ENCODE data around the gene KRT9. TPM values are rescaled to one million over a fixed set of nuclear protein-coding genes. Genes with fewer than 3 reads are reported as not detected.
"Not testable (repeated sequence)": the region's sequence is repeated elsewhere in the genome, so short reads cannot be mapped to it uniquely, and the experiment has no call there.

KRT9 gene
- total and polyA plus RNA-seq, 2 donors (not counting 1 experiment from before 2014, with no cell fraction given): not detected

- Histone ChIP-seq H2AFZ (ENCODE audit: low read length) (no peak overlapping the region), H3K79me2 (ENCODE audit: control insufficient read depth, insufficient read depth, low read length) (no peaks in the 10 kb centered on the region), H3K9ac (ENCODE audit: insufficient read depth, low read length) (no peak overlapping the region), H3K4me2 (ENCODE audit: extremely low read depth, insufficient read depth, low read length) (no peak overlapping the region), H3K27me3 (ENCODE audit: control insufficient read depth, insufficient read depth, low read length) (peaks cover 4% of the 10 kb centered on the region), H3K27ac (ENCODE audit: insufficient read depth, low read length) (no peak overlapping the region), H4K20me1 (ENCODE audit: control insufficient read depth, extremely low read depth, insufficient read depth, low read length) (no peaks in the 10 kb centered on the region), H3K4me1 (ENCODE audit: control insufficient read depth, extremely low read depth, insufficient read depth, low read length) (no peaks in the 10 kb centered on the region), H3K4me3 (replicated peaks in 1 of 4; ENCODE audit: control extremely low read depth in 1 of 4, insufficient read depth in 1 of 4, low read depth in 3 of 4, low read length in 4 of 4) (no peak overlapping the region), H3K9me3 (ENCODE audit: control insufficient read depth, insufficient read depth, low read depth, low read length) (no peaks in the 10 kb centered on the region), H3K36me3 (ENCODE audit: control insufficient read depth, insufficient read depth, low read length) (no peaks in the 10 kb centered on the region)
- DNase-seq (ENCODE audit: low read depth in 2 of 2): no peak
- TF ChIP-seq CTCF (conservative IDR thresholded peaks at IDR 0.05 in 1 of 2, IDR thresholded peaks at IDR 0.05 in 1 of 2; ENCODE audit: low read depth in 1 of 2, low read length in 2 of 2) (no peak), EZH2 (IDR thresholded peaks at IDR 0.05; ENCODE audit: low read length, missing control alignments) (no peak)
These were observed 42.2 kb upstream of the KRT9 start for GRCh38 chr17:41614098-41614497.

- H3K4me2 ChIP-seq (ENCODE audit: extremely low read depth, insufficient read depth, low read length): no peak overlapping the region
- DNase-seq (ENCODE audit: low read depth in 2 of 2): no peak
- TF ChIP-seq CTCF (conservative IDR thresholded peaks at IDR 0.05 in 1 of 2, IDR thresholded peaks at IDR 0.05 in 1 of 2; ENCODE audit: low read depth in 1 of 2, low read length in 2 of 2) (no peak), EZH2 (IDR thresholded peaks at IDR 0.05; ENCODE audit: low read length, missing control alignments) (no peak)
- no peaks in the 10 kb centered on the region for H3K9me3 ChIP-seq (ENCODE audit: control insufficient read depth, insufficient read depth, low read depth, low read length)
- H3K27me3 ChIP-seq (ENCODE audit: control insufficient read depth, insufficient read depth, low read length): peaks cover 4% of the 10 kb centered on the region
- H2AFZ ChIP-seq (ENCODE audit: low read length): no peak overlapping the region
- H3K79me2 ChIP-seq (ENCODE audit: control insufficient read depth, insufficient read depth, low read length): no peaks in the 10 kb centered on the region
- H3K4me1 ChIP-seq (ENCODE audit: control insufficient read depth, extremely low read depth, insufficient read depth, low read length): no peaks in the 10 kb centered on the region
- no peaks in the 10 kb centered on the region for H4K20me1 ChIP-seq (ENCODE audit: control insufficient read depth, extremely low read depth, insufficient read depth, low read length)
- H3K4me3 ChIP-seq (replicated peaks in 1 of 4; ENCODE audit: control extremely low read depth in 1 of 4, insufficient read depth in 1 of 4, low read depth in 3 of 4, low read length in 4 of 4): no peak overlapping the region
- H3K9ac ChIP-seq (ENCODE audit: insufficient read depth, low read length): no peak overlapping the region
- H3K36me3 ChIP-seq (ENCODE audit: control insufficient read depth, insufficient read depth, low read length): no peaks in the 10 kb centered on the region
- no peak overlapping the region for H3K27ac ChIP-seq (ENCODE audit: insufficient read depth, low read length)
These were observed 41.6 kb upstream of the KRT9 start for GRCh38 chr17:41613277-41614082.

- H3K4me3 ChIP-seq (replicated peaks in 1 of 4; ENCODE audit: control extremely low read depth in 1 of 4, insufficient read depth in 1 of 4, low read depth in 3 of 4, low read length in 4 of 4); H3K4me2 ChIP-seq (ENCODE audit: extremely low read depth, insufficient read depth, low read length); H3K4me1 ChIP-seq (ENCODE audit: control insufficient read depth, extremely low read depth, insufficient read depth, low read length); H3K79me2 ChIP-seq (ENCODE audit: control insufficient read depth, insufficient read depth, low read length); H3K27ac ChIP-seq (ENCODE audit: insufficient read depth, low read length); H2AFZ ChIP-seq (ENCODE audit: low read length); H4K20me1 ChIP-seq (ENCODE audit: control insufficient read depth, extremely low read depth, insufficient read depth, low read length); H3K36me3 ChIP-seq (ENCODE audit: control insufficient read depth, insufficient read depth, low read length); H3K9me3 ChIP-seq (ENCODE audit: control insufficient read depth, insufficient read depth, low read depth, low read length); H3K9ac ChIP-seq (ENCODE audit: insufficient read depth, low read length); H3K27me3 ChIP-seq (ENCODE audit: control insufficient read depth, insufficient read depth, low read length): not testable (repeated sequence)
- peak in 1 of 2 donors; percentile 33 for DNase-seq (ENCODE audit: low read depth in 2 of 2)
These were observed 40.7 kb upstream of the KRT9 start, which contains the start of gene KRT16 for GRCh38 chr17:41612376-41613160. KRT16 (minus strand) TSS chr17:41612767; CDS start chr17:41612688, 79 bp downstream.
